ENCODE measurements around the gene SCAF1.

The SCAF1 gene

GRCh38 chr19:49654581-49654980 lies 12.6 kb downstream of the SCAF1 start:
- TF ChIP-seq CTCF (IDR thresholded peaks at IDR 0.05; ENCODE audit: borderline replicate concordance, control extremely low read depth, extremely low read depth, insufficient read depth, missing control alignments): no peak

GRCh38 chr19:49655570-49656455 lies 13.8 kb downstream of the SCAF1 start:
- in situ Hi-C loops (cut with MboI; ENCODE audit: low sequenced_read_pairs, unreplicated experiment): no loop called here
- no peak for TF ChIP-seq CTCF (IDR thresholded peaks at IDR 0.05; ENCODE audit: borderline replicate concordance, control extremely low read depth, extremely low read depth, insufficient read depth, missing control alignments)
- no peak for DNase-seq (ENCODE audit: low spot score)

More at GRCh38 chr19:49654581-49654980, 12.6 kb downstream of the SCAF1 start:
- in situ Hi-C loops (cut with MboI; ENCODE audit: low sequenced_read_pairs, unreplicated experiment): no loop called here
- DNase-seq (ENCODE audit: low spot score): no peak

GRCh38 chr19:49656456-49657109 lies 14.6 kb downstream of the SCAF1 start:
- TF ChIP-seq CTCF (IDR thresholded peaks at IDR 0.05; ENCODE audit: borderline replicate concordance, control extremely low read depth, extremely low read depth, insufficient read depth, missing control alignments): no peak
- in situ Hi-C loops (cut with MboI; ENCODE audit: low sequenced_read_pairs, unreplicated experiment): no loop called here
- no peak for DNase-seq (ENCODE audit: low spot score)

DNA sequence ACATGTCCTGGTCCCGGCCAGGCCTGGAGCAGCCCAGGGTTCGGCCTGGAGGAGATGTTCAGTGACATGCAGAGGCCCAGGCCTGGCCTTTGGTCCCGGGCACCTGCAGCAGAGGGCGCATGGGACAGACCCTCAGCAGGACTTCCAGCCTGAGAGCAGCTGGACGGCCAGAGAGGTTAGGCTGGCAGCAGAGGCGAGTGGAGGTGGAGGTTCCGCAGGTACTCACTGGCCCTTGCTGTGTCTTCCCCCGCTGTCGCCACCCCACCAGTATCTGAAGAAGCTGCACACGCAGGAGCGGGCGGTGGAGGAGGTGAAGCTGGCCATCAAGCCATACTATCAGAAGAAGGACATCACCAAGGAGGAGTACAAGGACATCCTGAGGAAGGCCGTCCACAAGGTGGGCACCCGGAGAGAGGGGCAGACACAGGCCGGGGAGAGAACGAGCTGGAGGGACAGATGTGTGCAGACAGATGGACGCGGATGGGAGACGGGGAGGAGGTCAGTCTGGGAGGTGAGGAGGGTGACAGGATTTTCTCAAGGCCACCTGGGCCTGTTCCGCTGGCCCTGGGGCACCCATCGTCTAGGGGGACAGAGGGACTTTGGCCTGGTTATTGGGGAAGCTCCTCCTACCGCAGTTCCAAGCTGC lies 15.6 kb downstream of the SCAF1 start:
- in situ Hi-C loops (cut with MboI; ENCODE audit: low sequenced_read_pairs, unreplicated experiment): no loop called here
- no peak for DNase-seq (ENCODE audit: low spot score)
- no peak for TF ChIP-seq CTCF (IDR thresholded peaks at IDR 0.05; ENCODE audit: borderline replicate concordance, control extremely low read depth, extremely low read depth, insufficient read depth, missing control alignments)

- in situ Hi-C loops (cut with MboI; ENCODE audit: low sequenced_read_pairs, unreplicated experiment): no loop called here
Measured at GRCh38 chr19:49658139-49658517, 16.1 kb downstream of the SCAF1 start.

More at GRCh38 chr19:49658139-49658517, 16.1 kb downstream of the SCAF1 start:
- TF ChIP-seq CTCF (IDR thresholded peaks at IDR 0.05; ENCODE audit: borderline replicate concordance, control extremely low read depth, extremely low read depth, insufficient read depth, missing control alignments): no peak
- DNase-seq (ENCODE audit: low spot score): no peak

All from GM13976 (cell line).